GM18519 (cell line): ENCODE results near the gene ZNF786.
"Not testable (repeated sequence)": the region's sequence is repeated elsewhere in the genome, so short reads cannot be mapped to it uniquely, and the experiment has no call there.

Source experiments
- ATAC-seq: cut with Tn5 transposase; IDR thresholded peaks from one replicate; pipeline ENCODE4 v1.9.1; 2021; ENCODE audit warnings: mild to moderate bottlenecking, moderate library complexity; ENCODE audit not compliant: unreplicated experiment, low FRiP score

ZNF786 gene

DNA sequence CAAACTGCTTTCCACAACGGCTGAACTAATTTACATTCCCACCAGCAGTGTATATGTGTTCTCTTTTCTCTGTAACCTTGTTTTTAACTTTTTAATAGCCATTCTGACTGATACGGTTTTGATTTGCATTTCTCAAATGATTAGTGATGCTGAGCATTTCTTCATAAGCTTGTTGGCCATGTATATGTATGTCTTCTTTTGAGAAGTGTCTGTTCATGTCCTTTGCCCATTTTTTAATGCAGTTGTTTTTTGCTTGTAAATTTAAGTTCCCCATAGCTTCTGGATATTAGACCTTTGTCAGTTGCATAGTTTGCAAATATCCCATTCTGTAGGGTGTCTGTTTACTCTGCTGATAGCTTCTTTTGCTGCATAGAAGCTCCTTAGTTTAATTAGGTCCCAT is 6.1 kb downstream of the ZNF786 start:
- ATAC-seq: no peak

DNA sequence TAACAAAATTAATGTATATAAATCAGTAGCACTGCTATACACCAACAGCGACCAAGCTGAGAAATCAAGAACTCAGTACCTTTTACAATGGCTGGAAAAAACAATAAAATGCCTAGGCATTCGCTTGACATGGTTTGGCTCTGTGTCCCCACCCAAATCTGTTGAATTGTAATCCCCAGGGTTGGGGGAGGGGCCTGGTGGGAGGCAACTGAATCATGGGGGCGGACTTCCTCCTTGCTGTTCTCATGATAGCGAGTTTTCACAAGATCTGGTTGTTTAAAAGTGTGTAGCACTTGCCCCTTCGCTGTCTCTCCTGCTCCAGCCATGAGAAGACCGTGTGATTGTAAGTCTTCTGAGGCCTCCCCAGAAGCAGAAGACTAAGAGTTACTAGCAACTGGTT is 8.6 kb downstream of the ZNF786 start:
- no peak for ATAC-seq

DNA sequence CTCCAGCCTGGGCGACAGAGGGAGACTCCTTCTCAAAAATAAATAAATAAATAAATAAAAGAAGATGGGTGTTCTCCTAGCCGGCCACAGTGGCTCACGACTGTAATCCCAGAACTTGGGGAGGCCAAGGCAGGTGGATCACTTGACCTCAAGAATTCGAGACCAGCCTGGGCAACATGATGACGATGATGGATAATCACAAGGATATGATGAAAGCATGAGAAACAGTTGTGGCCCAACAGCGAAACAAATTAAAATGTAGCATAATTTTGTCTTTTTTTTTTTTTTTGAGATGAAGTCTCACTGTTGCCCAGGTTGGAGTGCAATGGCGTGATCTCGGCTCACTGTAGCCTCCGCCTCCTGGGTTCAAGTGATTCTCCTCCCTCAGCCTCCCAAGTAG is 12.9 kb downstream of the ZNF786 start:
- ATAC-seq: no peak

DNA sequence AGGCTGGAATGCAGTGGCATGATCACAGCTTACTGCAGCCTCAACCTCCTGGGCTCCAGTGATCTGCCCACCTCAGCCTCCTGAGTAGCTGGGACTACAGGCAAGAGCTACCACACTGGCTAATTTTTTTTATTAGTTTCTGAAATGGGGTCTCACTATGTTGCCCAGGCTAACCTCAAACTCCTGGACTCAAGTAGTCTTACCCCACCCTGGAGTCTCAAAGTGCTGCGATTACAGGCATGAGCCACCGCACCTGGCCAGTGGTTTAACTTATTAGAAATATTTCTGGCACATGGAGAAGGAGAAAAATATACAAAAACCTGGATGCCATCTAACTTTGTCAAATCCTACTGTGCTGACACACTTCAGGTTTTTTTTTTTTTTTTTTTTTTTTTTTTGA is 15.2 kb downstream of the ZNF786 start:
- ATAC-seq: no peak

DNA sequence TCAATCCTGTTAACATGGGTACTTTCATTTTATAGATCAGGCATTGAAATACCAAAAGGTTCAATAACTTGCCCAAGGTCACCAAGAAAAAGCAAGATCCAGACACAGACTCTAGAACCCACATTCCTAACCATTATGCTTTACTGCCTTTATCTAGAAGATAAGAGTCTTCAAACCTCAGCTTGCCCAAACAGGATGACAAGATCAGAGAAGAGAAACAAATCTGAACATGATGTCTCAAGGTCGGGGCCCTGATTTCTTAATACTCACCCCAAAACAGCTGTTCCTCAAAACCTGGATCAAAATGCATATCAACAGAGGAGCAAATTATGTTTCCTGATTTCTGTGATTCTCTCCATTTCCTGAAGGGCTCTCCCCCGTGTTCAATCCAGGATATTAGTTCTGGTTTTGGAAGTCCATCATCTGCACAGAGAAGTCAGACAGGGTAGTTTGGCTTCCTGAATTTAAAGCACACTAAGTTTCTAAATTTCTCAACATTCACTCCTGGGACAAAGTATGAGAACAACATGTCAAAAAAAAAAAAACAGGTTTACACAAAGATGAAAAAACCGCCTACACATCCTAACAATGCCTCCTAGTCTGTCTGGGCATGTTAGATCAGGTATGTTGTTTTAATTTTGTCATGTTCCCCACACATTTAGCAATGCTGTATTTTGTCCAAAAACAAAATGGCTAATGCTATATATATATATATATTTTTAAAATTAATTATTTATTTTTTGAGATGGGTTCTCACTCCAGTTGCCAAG is 16.2 kb downstream of the ZNF786 start:
- no peak for ATAC-seq

DNA sequence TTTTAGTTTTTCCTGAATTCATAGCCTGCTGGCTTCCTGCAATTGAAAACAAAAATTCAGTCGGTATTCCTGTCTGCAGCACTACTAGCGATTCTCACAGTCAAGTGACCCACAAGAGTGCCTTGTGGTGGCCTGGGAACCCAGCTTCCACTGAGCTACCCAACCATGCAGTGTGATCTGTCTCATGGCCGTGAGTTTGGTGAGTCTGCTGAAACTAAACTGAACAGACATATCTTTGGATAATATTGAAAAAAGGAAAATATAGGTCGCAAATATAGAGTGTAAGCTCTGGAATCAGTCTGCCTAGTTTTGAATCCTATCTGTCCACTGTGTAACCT is 18.1 kb downstream of the ZNF786 start:
- no peak for ATAC-seq

DNA sequence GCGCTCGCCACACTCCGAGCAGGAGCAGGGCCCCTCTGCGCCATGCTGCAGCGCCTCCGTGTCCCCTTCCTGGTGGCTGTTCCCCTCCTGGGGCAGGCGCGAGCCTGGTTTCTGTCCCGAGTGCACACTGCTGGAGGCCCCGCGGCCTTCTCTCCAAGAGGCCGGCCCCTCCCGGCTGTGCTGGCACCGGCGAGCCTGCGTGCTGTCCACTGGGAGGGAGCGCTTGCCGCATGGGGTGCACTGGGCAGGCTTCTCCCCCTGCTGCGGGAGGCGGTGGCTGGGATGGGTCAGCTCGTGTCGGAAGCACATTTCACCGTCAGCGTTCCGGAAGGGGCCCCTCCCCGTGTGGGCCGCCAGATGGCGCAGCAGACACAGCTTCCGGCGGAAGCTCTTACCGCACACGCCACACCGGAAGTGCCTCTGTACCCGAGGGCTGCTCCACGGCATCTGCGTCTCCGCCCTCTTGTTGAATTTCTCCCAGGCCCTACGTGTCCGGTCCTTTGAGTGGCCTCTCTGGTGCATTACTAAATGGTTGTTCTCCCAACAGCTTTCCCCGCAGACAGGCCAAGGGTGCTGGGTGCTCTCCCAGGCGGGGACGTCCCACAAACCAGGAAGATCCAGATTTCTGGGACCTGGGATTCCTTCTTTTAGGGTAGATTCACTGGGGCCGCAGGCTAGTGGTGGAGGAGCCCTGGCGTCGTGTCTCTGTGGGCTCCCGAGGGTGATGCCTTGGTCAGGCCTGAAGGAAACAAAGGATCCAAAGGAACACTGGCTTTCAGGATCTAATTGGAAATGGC is 18.7 kb downstream of the ZNF786 start:
- no peak for ATAC-seq

DNA sequence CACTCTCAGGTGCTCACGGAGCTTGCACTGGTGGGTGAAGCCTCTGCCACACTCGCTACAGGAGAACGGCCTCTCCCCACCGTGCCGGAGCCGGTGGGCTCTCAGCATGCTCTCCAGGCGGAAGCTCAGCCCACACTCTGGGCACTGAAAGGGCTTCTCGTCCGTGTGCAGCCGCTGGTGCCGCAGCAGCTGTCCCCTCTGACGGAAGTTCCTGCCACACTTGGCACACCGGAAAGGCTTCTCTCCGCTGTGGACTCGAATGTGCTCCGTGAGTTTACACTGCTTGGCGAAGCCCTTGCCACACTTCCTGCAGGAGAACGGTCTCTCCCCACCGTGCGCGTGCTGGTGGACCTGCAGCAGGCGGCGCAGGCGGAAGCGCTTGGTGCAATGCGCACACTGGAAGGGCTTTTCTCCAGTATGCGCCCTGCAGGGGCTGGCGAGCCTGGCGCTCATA is 19.3 kb downstream of the ZNF786 start:
- ATAC-seq: no peak

DNA sequence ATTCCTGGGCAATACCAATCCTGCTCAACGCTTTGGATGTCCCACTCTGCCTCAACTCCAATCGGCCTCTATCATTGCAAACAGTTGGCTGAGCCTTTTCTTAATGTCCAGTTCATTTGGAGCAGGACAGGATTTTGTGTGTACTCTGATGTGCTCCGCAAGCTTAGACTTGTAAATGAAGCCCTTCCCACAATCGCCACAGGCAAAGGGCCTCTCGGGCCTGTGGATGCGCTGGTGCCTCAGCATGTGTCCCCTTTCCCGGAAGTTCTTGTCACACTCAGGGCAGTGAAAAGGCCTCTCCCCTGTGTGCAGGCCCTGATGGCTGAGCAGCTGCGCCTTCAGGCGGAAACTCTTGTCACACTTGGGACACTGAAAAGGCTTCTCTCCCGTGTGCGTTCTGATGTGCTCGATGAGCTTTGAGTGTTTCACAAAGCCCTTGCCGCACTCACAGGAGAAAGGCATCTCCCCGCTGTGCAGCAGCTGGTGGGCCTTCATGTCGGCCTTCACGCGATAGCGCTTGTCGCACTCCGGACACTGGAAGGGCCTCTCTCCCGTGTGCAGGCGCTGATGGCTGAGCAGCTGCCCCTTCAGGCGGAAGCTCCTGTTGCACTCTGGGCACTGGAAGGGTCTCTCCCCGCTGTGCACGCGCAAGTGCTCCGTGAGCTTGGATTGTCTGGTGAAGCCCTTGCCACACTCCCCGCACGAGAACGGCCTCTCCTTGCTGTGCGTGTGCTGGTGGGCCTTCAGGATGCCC is 20.0 kb downstream of the ZNF786 start:
- no peak for ATAC-seq

DNA sequence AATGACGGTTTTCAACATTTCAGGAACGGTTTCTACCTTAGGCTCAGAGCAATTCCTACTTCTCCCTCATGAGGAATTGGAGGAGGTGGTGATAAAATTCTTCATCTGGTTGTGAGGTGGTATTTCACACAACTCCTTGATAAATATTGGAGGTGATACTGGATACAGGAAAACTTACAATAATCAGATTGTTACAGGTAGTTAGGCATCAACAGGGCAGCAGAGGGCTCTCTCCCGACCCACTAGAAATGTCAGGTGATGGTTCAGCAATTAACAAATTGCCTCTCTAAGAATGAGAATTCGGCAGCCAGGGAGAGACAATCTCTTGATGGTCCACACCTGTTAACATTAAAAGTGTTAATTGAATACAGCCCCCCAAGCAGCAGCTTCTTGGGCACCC is 22.6 kb downstream of the ZNF786 start:
- no peak for ATAC-seq

DNA sequence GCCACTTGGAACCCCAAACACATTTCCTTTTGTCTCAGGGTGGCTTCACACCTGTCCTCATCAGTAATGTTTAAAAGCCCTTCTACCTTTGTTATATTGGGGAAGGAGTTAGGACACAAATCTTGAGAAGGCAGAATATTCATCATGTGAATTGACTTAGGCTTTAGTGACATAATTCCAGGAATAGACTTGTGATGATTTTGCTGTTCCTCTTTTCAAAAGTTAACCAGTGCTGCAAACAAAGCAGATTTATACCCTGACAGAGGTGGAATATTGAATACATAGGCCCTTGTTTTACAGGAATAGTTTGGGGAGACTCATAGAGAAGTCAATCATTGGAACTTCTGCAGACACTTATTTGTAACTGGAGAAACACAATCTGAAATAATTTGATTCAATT is 27.0 kb downstream of the ZNF786 start:
- no peak for ATAC-seq

DNA sequence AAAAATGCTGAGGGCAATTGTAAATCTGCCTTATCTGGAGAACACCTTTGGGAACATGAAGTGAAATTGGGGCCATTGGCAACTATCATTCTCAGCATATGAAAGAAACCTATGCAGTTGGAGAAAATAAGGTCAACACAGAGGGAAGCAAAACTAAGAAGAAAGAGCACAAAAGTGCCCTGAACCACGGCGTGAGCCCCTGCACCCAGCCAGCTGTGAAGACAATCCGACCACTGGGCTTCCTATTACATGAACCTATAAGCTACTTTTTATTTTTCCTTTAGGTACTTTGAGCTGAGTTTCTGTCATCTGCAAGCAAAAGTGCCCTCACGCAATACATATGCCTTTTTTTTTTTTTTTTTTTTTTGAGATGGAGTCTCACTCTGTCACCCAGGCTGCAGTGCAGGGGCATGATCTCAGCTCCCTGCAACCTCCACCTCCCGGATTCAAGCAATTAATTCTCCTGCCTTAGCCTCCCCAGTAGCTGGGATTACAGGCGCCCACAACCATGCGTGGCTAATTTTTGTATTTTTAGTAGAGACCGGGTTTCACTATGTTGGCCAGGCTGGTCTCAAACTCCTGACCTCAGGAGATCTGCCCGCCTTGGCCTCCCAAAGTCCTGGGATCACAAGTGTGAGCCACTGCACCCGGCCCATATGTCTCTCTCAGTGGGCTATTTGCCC is 28.2 kb downstream of the ZNF786 start:
- ATAC-seq: not testable (repeated sequence)

DNA sequence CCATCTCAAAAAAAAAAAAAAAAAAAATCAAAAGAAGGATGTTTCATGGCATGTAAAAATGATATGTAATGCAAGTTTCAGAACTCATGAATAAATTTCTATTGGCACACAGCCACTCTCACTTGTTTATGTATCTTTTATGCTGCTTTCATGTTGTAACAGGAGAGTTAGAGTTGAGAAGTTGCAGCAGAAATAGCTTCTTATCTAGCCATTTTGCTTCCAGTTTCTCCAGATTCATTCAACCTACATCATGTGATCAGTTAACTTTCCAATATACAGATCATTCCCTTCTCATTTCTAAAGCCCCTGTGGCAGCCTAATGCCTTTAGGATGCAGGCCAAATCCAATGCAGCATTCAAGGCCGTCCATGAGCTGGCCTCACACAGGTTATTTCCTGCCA is 30.4 kb downstream of the ZNF786 start:
- ATAC-seq: no peak

DNA sequence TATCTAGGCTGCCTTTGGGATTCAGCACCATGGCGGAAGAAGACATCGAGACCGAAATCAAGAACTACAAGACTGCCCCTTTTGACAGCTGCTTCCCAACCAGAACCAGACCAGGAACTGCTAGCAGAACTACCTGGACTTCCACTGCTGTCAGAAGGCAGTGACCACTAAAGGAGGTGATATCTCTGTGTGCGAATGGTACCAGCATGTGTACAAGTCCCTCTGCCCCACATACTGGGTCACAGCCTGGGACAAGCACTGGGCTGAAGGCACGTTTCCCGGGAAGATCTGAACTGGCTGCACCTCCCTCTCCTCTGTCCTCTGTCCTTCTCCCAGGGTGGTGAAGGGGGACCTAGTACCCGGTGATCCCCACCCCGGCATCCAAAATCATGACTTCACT is 36.6 kb downstream of the ZNF786 start:
- ATAC-seq: no peak

DNA sequence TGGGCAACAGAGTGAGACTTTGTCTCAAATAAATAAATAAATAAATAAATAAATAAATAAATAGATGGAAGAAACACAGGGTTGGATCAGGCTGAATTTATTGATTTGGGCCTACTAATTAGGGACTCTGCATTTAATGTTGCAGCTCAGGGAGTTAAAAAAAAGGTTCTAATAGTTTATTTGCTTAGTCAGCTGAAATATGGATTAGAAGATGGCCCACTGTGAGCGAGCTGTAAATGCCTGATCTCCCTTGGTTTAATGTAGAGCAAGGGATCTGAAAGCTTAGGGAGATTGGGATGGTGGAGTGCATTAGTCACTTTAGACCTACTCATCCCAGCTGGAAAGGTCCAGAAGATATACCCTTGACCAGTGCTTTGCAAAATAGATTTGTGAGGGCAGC is 37.1 kb downstream of the ZNF786 start:
- no peak for ATAC-seq

DNA sequence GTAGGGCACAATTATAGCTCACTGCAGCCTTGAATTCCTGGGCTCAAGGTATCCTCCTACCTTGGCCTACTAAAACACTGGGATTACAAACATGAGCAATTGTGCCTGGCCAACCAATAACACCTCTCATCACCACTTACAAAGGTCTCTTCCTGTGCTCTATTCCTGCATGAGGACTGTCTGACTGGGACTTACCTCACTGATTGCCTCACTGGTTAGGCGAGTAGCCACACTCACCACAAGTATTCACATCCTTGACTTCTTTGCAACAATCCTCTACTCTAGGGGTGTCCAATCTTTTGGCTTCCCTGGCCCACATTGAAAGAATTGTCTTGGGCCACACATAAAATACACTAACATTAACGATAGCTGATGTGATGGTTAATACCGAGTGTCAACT is 39.6 kb downstream of the ZNF786 start:
- ATAC-seq: no peak

DNA sequence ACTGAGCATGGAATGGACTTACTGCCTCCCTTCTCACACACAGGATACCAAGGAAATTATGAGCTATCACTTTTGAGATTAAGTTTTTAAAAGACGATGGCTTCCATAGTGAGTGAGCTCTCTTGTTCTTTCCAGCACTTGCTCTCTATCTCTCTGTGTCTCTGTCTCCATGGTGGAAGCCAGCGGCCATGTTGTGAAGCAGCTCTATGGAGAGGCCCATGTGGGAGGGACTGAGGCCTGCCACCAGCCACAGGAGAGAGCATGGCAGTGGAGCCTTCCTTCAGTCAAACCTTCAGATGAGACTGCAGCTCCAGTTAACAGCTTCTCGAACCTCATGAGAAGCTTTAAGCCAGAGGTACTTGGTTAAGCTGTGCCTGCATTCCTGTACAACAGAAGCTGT is 41.7 kb downstream of the ZNF786 start:
- ATAC-seq: no peak

DNA sequence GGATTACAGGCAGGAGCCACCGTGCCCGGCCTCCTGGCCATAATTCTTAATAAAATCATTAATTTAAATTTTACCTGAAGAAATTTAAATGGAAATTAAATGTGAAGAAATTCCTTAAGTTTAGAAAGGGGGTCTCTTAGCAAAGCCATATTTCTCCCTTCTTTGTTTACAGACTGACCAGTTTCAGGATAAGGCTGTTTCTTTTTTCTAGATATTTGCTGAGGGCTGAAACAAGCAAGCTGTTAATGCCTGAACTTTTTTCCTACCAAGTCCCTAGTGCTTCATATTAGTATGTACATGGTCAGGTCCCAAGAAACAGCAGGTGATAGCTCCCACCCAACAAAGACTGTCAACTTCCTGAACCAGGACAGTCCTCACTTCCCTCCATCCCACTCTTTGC is 44.1 kb downstream of the ZNF786 start:
- ATAC-seq: no peak

DNA sequence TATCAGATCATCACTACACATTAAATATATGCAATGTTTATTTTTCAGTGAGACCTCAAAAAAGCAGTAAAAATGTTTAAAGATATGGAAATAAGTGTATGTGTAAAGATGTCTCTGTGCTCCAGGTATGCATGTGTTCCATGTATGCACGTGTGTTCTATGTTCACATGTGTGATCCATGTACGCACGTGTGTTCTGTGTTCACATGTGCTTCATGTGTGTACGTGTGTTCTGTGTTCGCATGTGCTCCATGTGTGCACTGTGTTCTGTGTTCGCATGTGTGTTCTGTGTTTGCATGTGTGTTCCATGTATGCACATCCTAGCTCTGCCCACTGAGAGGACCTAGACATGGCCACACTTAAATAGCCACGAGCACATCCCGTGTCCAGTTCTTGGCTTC is 46.6 kb downstream of the ZNF786 start:
- no peak for ATAC-seq

DNA sequence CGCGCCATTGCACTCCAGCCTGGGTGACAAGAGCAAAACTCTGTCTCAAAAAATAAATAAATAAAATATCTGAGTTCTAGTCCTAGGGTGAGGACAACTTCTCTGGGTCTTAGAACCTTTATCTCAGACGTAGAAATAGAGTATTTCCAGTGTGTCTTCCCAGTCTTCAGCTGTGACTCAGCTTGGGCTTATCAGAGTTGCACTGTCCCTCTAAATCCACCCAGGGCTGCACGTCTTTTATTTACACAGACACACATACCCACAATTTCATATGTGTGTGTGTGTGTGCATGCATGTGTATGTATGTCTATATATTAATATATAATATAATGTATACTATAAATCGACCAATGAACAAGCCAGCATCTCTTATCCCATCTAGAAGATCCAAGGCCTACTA is 49.2 kb downstream of the ZNF786 start:
- no peak for ATAC-seq

DNA sequence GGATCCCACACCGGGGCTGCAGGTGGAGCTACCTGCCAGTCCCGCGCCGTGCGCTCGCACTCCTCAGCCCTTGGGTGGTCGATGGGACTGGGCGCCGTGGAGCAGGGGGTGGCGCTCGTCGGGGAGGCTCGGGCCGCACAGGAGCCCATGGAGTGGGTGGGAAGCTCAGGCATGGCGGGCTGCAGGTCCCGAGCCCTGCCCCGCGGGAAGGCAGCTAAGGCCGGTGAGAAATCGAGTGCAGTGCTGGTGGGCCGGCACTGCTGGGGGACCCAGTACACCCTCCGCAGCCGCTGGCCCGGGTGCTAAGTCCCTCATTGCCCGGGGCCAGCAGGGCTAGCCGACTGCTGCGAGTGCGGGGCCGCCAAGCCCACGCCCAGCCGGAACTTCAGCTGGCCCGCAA is 51.9 kb downstream of the ZNF786 start:
- not testable (repeated sequence) for ATAC-seq
